ENCODE results near the gene TJP1.

DNA sequence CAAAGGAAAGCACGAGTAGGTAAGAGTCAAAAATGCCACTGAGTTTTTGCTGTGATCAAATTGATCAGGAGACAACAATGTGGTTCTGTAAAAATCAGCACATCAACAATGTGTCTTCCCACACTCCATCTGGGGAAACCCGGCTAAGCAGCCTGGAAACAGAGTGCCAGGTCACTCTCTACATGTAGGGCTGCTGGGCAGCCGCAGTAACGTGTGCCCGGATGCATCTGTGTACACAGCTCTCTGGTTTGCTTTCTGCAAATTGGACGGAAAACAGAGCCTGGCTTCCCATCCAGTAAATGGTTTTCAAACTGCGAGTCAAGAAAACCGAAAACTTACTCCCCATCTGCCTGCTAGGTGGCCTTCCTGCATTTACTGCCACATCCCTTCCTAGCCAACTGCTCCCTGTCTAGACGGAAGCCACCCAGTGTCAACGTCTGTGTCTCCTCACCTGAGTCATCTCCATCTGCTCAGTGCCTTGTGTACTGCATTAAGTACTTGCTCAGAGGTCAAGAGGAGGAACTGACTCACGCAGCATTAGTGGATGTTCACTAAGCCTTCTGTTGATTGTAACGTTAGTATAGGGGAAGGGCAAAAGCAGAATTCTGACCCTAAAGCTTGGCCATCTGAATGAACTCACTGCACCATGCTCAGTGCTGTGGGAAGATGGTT is 124.1 kb downstream of the TJP1 start:
- TF ChIP-seq CTCF (IDR thresholded peaks at IDR 0.05; ENCODE audit: control extremely low read depth in 1 of 3, insufficient read depth in 1 of 3, low read depth in 1 of 3, low read length in 3 of 3) = peak in 1 of 3 experiments; percentile 3; a peak in 1 of 4 replicates
- no peak for TF ChIP-seq NANOG (IDR thresholded peaks at IDR 0.05; ENCODE audit: insufficient read depth, low read depth, low read length, poor library complexity, severe bottlenecking)
- TF ChIP-seq TAF1 (IDR thresholded peaks at IDR 0.05; ENCODE audit: low read depth, low read length) = no peak
